GM21786 (cell line): Measurements from ENCODE around the gene SDSL.

Source experiments
- ATAC-seq: cut with Tn5 transposase; IDR thresholded peaks from one replicate; pipeline ENCODE4 v1.9.1; 2021; ENCODE audit not compliant: unreplicated experiment

Gene SDSL

GRCh38 chr12:113418213-113418879, 3.8 kb upstream of the SDSL start:
- no peak for ATAC-seq

DNA sequence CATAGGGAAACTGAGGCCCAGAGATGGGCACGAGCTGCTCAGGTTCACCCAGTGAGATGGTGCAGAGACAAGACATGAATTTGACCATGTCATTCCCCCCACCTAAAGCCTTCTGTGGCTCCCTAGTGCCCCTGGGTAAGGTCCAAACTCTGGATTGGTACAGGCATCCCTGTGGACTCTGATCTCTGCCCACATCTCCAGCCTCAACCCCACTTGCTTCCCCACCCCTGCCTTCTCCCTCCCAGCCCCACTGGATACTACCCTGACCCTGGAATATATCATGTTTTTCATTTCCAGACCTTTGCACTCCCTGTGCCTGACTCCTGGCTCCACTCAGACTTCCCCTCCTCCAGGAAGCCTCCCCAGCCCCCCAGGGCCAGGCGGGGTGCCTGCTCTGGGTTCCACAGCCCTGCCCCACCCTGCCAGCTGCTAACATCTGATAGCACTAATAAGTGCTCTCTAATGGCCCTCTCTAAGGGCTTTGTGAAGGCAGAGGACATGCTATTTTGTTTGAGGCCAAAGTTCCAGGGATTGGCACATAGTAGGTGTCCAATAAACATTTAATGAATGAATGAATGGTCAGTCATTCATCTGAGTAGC, 1.1 kb upstream of the SDSL start:
- no peak for ATAC-seq

DNA sequence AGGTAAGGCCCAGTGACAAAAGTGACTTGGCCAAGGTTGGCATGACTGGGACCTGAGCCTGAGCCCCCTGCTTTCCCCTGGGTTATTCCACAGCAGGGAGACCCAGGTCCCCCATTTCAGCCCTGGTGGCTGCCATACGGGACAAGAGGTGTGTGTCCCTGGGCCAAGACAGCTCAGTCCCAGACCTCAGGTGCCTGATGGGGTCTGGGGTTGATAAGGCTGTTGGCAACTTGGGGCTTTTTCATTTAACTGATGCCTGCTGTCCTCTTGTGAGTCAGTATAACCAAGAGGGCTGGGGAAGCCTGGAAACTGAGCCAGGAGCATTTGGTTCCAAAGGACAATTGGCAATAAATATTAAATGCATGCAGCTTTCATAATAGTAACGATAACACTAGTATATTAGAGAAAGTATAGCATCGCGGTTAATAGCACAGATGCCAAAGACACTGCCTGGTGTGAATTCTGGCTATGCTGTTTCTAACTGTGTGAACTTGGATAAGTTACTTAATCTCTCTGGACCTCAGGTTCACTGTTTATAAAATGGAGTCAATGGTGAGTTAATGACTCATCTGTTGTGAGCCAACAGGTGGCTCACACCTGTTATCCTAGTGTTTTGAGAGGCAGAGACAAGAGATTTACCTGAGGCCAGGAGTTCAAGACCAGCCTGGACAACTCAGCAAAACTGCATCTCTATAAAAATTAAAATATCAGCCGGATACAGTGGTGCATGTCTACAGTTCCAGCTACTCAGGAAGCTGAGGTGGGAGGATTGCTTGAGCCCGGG, 898 bp downstream of the SDSL start:
- no peak for ATAC-seq

DNA sequence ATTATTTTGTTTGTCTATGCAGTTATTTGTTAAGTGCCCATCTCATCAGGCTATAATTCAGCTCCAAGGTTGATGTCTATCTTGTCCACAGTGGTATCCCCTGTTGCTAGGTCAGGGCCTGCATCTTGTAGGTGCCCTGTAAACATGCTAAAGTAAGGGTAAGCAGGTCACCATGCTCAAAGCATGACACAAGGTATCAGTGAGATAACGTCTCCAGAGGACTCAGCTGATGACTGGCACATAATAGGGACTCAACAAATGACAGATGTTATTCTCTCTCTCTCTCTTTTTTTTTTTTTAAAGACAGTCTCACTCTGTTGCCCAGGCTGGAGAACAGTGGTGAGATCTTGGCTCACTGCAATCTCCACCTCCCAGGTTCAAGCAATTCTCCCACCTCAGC, 2.3 kb downstream of the SDSL start:
- no peak for ATAC-seq

GRCh38 chr12:113424915-113425823, 3.0 kb downstream of the SDSL start:
- no peak for ATAC-seq

- no peak for ATAC-seq
Measured at GRCh38 chr12:113425960-113426453, 3.8 kb downstream of the SDSL start.

DNA sequence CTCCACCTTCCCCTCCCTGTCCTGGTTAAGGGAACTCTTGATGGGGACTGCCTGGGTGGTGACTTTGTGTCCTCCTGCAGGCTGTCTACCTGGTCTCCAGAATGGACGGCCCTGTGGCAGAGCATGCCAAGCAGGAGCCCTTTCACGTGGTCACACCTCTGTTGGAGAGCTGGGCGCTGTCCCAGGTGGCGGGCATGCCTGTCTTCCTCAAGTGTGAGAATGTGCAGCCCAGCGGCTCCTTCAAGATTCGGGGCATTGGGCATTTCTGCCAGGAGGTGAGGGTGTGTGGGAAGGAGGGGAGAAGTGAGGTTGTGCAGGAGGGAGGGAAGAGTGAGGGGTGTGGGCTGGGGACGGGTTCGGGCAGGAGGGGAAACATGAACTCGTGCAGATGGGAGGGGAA, 5.7 kb downstream of the SDSL start:
- no peak for ATAC-seq

GRCh38 chr12:113428482-113428881, 6.3 kb downstream of the SDSL start:
- no peak for ATAC-seq

DNA sequence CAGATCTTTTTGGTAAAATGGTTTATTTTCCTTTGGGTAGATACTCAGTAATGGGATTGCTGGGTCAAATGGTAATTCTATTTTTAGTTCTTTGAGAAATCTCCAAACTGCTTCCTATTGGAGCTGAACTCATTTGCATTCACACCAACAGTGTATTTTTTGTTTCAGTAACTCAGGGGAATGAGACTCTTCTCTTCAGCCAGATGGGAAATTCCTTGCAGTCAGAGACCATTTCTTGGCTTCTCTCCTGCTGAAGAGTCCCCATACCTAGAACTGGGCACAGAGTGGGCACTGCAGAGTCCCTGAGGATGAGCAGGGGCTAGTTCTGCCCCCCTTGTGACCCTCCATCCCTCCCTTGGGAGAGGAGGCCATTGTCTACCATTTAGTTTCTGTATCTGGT, 10.8 kb downstream of the SDSL start:
- no peak for ATAC-seq

DNA sequence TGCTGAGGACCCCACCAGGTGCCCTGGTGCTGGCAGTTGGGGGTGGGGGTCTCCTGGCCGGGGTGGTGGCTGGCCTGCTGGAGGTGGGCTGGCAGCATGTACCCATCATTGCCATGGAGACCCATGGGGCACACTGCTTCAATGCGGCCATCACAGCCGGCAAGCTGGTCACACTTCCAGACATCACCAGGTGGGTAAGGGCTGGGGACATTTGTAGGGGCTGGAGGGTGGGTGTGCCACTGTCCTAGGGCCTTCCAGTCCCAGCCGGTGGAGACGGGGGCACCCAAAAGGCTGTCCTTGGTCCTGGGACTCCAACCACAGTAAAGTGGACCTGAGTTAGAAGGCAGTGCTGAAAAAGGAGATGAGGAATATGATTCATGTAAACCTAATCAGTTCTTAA, 13.2 kb downstream of the SDSL start:
- no peak for ATAC-seq

GRCh38 chr12:113436586-113436985, 14.4 kb downstream of the SDSL start:
- no peak for ATAC-seq

DNA sequence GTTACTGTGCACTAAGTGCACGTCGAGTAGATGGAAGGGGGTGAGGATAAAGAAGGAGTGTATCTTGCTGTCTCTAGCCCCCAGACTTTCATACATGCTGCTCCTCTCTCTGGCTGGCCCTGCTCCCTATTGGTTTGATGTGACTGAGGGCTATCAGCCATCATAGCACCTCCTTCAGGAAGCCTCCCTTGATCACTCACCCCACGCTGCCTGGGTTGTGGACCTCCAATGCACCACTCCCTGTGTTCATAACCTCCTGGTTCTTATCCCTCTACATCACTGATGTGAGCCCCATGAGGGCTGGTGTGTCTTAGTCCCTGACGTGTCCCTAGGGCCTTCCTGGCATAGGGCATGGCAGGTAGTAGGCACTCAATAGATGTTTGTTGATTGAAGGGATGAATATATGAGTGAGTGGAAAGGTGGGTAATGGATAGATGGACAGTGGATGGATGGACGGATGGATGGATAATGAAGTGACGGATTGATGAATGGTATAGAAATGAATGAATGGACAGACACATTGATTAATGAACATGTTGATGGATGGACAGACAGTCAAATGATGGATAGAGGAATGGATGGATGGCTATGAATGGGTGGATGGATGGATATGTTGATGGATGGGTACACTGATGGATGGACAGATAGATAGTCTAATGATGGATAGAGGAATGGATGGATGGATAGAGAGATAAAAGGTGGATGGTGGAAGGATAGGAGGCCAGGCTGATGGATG, 15.0 kb downstream of the SDSL start:
- ATAC-seq = no peak

DNA sequence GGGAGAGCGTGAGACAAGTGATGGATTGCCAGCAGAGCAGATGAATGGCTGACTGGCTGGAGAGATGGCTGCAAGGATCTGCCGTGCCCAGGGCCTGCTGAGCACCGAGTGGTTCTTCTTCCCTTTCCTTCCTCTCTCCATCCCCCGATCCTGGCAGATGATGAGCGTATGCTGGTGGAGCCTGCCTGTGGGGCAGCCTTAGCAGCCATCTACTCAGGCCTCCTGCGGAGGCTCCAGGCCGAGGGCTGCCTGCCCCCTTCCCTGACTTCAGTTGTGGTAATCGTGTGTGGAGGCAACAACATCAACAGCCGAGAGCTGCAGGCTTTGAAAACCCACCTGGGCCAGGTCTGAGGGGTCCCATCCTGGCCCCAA, 15.5 kb downstream of the SDSL start:
- no peak for ATAC-seq

DNA sequence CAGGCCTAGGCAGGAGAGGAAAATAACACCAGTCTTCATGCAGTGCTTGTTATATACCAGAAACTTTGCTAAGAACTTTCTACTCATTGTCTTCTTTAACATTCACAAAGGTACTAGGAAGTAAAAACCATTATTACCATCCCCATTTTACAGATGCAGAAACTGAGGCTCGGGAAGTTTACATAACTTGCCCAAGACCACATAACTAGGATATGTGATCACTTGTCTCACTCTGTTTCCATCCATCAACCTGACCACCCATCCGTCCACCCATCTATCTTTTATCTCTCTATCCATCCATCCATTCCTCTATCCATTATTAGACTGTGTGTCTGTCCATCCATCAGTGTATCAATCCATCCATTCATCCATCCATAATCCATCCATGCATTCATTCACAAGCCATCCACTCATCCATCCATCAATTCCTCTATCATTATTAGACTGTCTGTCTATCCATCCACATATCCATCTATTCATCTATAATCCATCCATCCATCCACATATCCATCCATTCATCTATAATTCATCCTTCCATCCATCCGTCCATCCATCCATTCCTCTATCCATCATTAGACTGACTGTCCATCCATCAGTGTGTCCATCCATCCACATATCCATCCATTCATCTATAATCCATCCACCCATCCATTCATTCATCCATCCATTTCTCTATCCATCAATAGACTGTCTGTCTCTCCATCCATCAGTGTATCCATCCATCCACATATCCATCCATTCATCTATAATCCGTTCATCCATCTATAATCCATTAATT, 16.5 kb downstream of the SDSL start:
- ATAC-seq = no peak

DNA sequence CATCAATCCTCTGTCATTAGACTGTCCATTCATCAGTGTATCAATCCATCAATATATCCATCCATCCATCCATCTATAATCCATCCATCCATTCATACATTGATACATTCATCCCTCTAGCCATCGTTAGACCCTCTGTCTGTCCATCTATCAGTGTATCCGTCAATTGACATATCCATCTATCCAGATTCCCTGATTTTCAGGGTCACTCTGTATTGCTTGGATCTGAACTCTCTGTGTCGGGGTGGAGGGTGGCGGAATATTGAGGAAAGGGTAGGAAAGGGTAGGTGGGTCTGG, 17.1 kb downstream of the SDSL start:
- no peak for ATAC-seq

- no peak for ATAC-seq
Measured at GRCh38 chr12:113439606-113440030, 17.4 kb downstream of the SDSL start.

DNA sequence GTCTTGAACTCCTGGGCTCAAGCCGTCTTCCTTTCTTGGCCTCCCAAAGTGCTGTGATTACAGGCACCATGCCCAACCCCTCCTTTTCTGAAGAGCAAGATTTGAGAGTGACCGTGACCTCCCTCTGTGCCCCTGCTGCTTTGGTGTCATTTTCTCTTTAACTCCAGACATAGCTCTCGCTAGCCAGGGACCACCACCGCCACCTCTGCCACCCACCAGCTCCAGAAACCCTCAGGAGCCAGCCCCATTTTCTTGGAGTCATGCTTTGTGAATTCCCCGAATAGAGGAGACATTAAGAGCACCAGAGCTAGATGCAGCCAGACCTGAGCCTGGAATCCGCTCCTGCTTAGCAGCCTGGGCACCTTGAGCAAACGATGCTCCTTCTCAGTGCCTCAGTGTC, 18.2 kb downstream of the SDSL start:
- no peak for ATAC-seq

- no peak for ATAC-seq
Measured at GRCh38 chr12:113440947-113441782, 19.0 kb downstream of the SDSL start.

DNA sequence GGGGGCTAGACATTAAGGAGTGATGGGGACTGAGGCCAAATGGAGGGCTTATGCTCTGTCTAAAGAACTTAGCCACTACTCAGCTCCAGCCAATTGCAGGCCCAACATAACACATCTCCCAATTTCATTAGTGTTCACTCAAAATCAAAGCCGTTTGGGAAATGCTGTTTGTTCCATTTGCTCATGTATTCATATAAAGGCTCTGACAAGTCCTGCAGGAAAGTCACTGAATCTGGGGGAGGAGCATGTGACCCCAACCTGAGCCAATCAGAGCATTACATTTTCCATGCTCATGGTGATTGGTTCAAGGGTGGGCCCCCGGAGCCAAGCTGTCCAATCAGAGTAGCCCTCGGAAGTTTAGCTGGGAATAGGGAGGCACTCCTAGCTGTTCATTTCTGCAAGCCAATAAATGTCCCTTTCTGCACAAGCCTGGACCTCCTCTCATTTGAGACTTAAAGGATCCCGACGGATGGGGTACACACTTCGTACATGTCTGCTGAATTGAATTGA, 20.9 kb downstream of the SDSL start:
- ATAC-seq = no peak
